Kidney (tissue), 22 donors: ENCODE measurements around the gene ME2. TPM values are rescaled to one million over a fixed set of nuclear protein-coding genes. Genes with fewer than 3 reads are reported as not detected.

Source experiments
- DNase-seq, 5 donors: peaks; one replicate each; pipeline ENCODE4 v3.0.0-alpha.2; 2013 to 2020
- FAIRE-seq: peaks from 2 replicates; lab custom pipeline; 2012; peaks lifted over from hg19 to GRCh38; lab: Jason Lieb, UNC
- H3K27ac ChIP-seq, 2 donors: one replicate each; pipeline ENCODE4 v1.7.0; 2013; ENCODE audit warnings: low read depth in 2 of 2, low read length in 2 of 2, inconsistent platforms in 1 of 2
- H3K27me3 ChIP-seq: one replicate; pipeline ENCODE4 v1.7.1; 2013; ENCODE audit warnings: low read length, inconsistent platforms; ENCODE audit not compliant: control insufficient read depth, insufficient read depth
- H3K36me3 ChIP-seq, 3 donors: one replicate each; pipeline versions ENCODE4 v1.7.0 to v1.7.1; 2013; ENCODE audit warnings: low read length in 3 of 3, control low read depth in 1 of 3, inconsistent platforms in 1 of 3; ENCODE audit not compliant: insufficient read depth in 3 of 3, control insufficient read depth in 2 of 3
- H3K4me1 ChIP-seq, 3 donors: one replicate each; pipeline versions ENCODE4 v1.7.0 to v1.7.1; 2013; ENCODE audit warnings: low read length in 3 of 3, inconsistent platforms in 1 of 3, low read depth in 1 of 3; ENCODE audit not compliant: control insufficient read depth in 2 of 3, insufficient read depth in 2 of 3
- H3K4me3 ChIP-seq, 3 donors: one replicate each; pipeline versions ENCODE4 v1.7.0 to v1.8.1; 2013; ENCODE audit warnings: low read length in 3 of 3, control low read depth in 1 of 3, inconsistent platforms in 1 of 3
- H3K9ac ChIP-seq, 3 donors: one replicate each; pipeline versions ENCODE4 v1.7.0 to v1.7.1; 2013; ENCODE audit warnings: low read length in 3 of 3, control low read depth in 1 of 3, inconsistent platforms in 1 of 3
- H3K9me3 ChIP-seq, 3 donors: one replicate each; pipeline versions ENCODE4 v1.7.0 to v1.7.1; 2013; ENCODE audit warnings: low read length in 3 of 3, control low read depth in 1 of 3, inconsistent platforms in 1 of 3; ENCODE audit not compliant: control insufficient read depth in 2 of 3, insufficient read depth in 1 of 3
- CTCF ChIP-seq: IDR thresholded peaks from 3 replicates; pipeline ENCODE4 v1.5.1; 2012; ENCODE audit warnings: mild to moderate bottlenecking, moderate library complexity, borderline replicate concordance; ENCODE audit not compliant: insufficient read depth; ENCODE audit errors: extremely low read depth
- intact Hi-C: fragments of 100-400 bp; cut with DNase I; formaldehyde crosslinking; loops from one replicate; pipeline ENCODE4 v1.11.1; 2022
- long read RNA-seq, 10 donors: library from polyadenylated mRNA in 1 of 10; unstranded in 1 of 10; transcript quantifications; one replicate each; pipeline ENCODE4 v2.0.0 and lab custom pipeline, GENCODE V29; 2021 to 2026
- polyA plus RNA-seq: library from polyadenylated mRNA; stranded (reverse); fragments of 350-450 nt; fragmentation: Illumina TruSeq; extraction: RNeasy Lipid Tissue Mini Kit (QIAGEN cat#74804); gene quantifications from one replicate; pipeline ENCODE4 v1.2.3, GENCODE V29; 2014; ENCODE audit warnings: low read depth, low replicate concordance; ENCODE audit not compliant: insufficient read depth
- total RNA-seq: library from RNA; stranded (reverse); fragmentation: NEBNext Ultra II Directional; extraction: Animal tissue kit (Norgen Biotek cat#: 25700); gene quantifications from one replicate; pipeline ENCODE4 v1.2.1, GENCODE V29; 2021
- donor health status: control.
- donor health status: control.
- donor health status: control.
- donor health status: control.
- donor health status: control.
- donor health status: DM: yes; HTN: yes; CAD: no.
- donor health status: Normal renal cell carcinoma (clear cell type).

Gene ME2
- total RNA-seq (32.8 TPM), polyA plus RNA-seq (20.5 TPM)
- long read RNA-seq, donor 1, full-length matches to known transcripts: 2 of 2 reads
- long read RNA-seq, donor 1, partial matches to known transcripts: 0 of 2 reads
- long read RNA-seq, donor 1, other reads (novel, unspliced or antisense): 0 of 2 reads
- long read RNA-seq, donor 2, full-length matches to known transcripts: 3 of 3 reads
- long read RNA-seq, donor 2, partial matches to known transcripts: 0 of 3 reads
- long read RNA-seq, donor 2, other reads (novel, unspliced or antisense): 0 of 3 reads
- long read RNA-seq, donor 3, full-length matches to known transcripts: 2 of 2 reads
- long read RNA-seq, donor 3, partial matches to known transcripts: 0 of 2 reads
- long read RNA-seq, donor 3, other reads (novel, unspliced or antisense): 0 of 2 reads
- long read RNA-seq, donor 4, full-length matches to known transcripts: 5 of 5 reads
- long read RNA-seq, donor 4, partial matches to known transcripts: 0 of 5 reads
- long read RNA-seq, donor 4, other reads (novel, unspliced or antisense): 0 of 5 reads
- long read RNA-seq, donor 5: 0 reads
- long read RNA-seq, donor 6, full-length matches to known transcripts: 13 of 18 reads
- long read RNA-seq, donor 6, partial matches to known transcripts: 5 of 18 reads
- long read RNA-seq, donor 6, other reads (novel, unspliced or antisense): 0 of 18 reads
- long read RNA-seq, donor 7, full-length matches to known transcripts: 7 of 9 reads
- long read RNA-seq, donor 7, partial matches to known transcripts: 2 of 9 reads
- long read RNA-seq, donor 7, other reads (novel, unspliced or antisense): 0 of 9 reads
- long read RNA-seq, donor 8, full-length matches to known transcripts: 4 of 9 reads
- long read RNA-seq, donor 8, partial matches to known transcripts: 5 of 9 reads
- long read RNA-seq, donor 8, other reads (novel, unspliced or antisense): 0 of 9 reads
- long read RNA-seq, donor 9, full-length matches to known transcripts: 3 of 3 reads
- long read RNA-seq, donor 9, partial matches to known transcripts: 0 of 3 reads
- long read RNA-seq, donor 9, other reads (novel, unspliced or antisense): 0 of 3 reads
- long read RNA-seq, donor 10, full-length matches to known transcripts: 3 of 3 reads
- long read RNA-seq, donor 10, partial matches to known transcripts: 0 of 3 reads
- long read RNA-seq, donor 10, other reads (novel, unspliced or antisense): 0 of 3 reads

- intact Hi-C loops: no loop called here
- DNase-seq: peak; percentile 94 to 97 (median 95)
- no peak for TF ChIP-seq CTCF
- Histone ChIP-seq H3K4me3 (peak within 1 kb of the TSS; percentile 81 to 96 (median 95)), H3K9me3 (no peaks in the 10 kb centered on the region), H3K4me1 (peaks cover 3 to 8% (median 6%) of the 10 kb centered on the region in 3 donors), H3K27me3 (no peaks in the 10 kb centered on the region), H3K36me3 (no peaks in the 10 kb centered on the region), H3K27ac (peak within 1 kb of the TSS; percentile 88 to 93), H3K9ac (peak within 1 kb of the TSS; percentile 71 to 88 (median 81))
- no peak for FAIRE-seq
Measured at GRCh38 chr18:50878345-50879301, at the start of gene ME2. Gene ME2, plus strand, starts transcription at chr18:50879118. Its CDS starts 16,703 bp downstream, at chr18:50895821.

- no peak overlapping the region for H3K9ac ChIP-seq
- no peaks in the 10 kb centered on the region for H3K27me3 ChIP-seq
- no peaks in the 10 kb centered on the region for H3K36me3 ChIP-seq
- intact Hi-C loops: no loop called here
- no peaks in the 10 kb centered on the region for H3K9me3 ChIP-seq
- no peak overlapping the region for H3K27ac ChIP-seq
- H3K4me3 ChIP-seq: no peak overlapping the region
- peaks cover 0 to 3% (median 0%) of the 10 kb centered on the region in 3 donors for H3K4me1 ChIP-seq
- FAIRE-seq (no peak), DNase-seq (no peak)
- TF ChIP-seq CTCF: no peak
Measured at GRCh38 chr18:50829644-50830043, 49.3 kb upstream of the ME2 start.

GRCh38 chr18:50830544-50830943 is 48.4 kb upstream of the ME2 start:
- Histone ChIP-seq H3K4me3 (no peak overlapping the region), H3K36me3 (no peaks in the 10 kb centered on the region), H3K9ac (no peak overlapping the region), H3K4me1 (peaks cover 0 to 3% (median 0%) of the 10 kb centered on the region in 3 donors), H3K27ac (no peak overlapping the region), H3K9me3 (no peaks in the 10 kb centered on the region), H3K27me3 (no peaks in the 10 kb centered on the region)
- FAIRE-seq: no peak
- DNase-seq: no peak
- intact Hi-C loops: no loop called here
- no peak for TF ChIP-seq CTCF
